ELF-1 (cell line): ENCODE data around the gene BNC2.
"Not testable (repeated sequence)": the region's sequence is repeated elsewhere in the genome, so short reads cannot be mapped to it uniquely, and the experiment has no call there.

Source experiments
- DNase-seq: peaks from one replicate; pipeline ENCODE4 v3.0.0-alpha.2; 2016; ENCODE audit warnings: low read depth, low spot score

BNC2 gene

DNA sequence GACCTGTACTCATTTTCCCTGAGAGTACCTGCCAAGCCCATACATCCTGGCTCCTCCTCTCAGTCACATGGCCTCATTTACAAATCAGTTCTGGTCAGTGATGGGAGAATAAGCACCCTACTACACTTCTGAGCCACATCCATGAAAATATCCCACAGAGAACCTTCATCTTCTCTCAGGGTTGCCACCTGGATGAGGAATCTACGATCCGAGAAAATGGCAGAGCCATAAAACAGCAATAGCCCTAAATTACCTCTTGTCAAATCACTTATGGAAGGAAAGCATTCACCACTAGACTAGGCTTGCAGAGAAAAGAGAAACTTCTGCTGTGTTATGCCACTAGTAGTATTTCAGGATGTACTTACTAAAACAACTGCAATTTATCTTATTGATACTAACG lies 324.8 kb downstream of the BNC2 start:
- no peak for DNase-seq

DNA sequence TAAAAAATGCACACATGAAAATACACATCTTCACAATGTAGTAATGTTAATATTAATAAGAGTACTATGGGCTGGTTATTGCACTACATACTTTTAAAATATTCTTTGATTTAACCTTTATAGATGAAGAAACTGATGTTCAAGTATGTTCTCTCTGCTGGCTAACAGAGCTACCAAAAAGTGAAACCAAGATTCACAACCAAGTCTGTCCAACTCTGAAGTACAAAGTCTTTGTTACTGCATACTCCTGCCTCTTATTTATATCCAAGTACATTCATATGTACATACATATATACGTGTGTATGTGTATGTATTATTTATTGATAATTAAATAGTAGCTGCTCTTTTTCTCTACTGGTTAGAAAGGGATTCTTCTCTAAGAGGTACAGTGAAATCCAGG lies 325.6 kb downstream of the BNC2 start:
- no peak for DNase-seq

DNA sequence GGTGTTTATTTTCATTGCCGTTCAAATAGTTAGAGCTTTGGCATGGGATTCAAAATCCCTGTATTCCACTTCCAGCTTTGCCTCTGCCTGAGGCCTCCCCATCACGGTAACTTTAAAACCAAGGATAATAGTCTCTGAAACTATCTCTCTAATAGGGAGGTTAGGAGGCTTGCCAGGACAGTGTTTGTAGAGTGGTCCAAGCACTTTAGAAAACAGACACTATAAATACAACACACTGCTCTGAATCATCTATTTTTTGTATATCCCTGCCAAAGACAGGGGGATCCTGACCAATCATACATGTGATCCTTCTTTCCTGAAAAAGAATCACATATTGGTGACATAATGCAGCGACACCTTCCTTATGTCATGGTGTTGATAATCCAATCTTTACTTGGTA lies 326.8 kb downstream of the BNC2 start:
- no peak for DNase-seq

DNA sequence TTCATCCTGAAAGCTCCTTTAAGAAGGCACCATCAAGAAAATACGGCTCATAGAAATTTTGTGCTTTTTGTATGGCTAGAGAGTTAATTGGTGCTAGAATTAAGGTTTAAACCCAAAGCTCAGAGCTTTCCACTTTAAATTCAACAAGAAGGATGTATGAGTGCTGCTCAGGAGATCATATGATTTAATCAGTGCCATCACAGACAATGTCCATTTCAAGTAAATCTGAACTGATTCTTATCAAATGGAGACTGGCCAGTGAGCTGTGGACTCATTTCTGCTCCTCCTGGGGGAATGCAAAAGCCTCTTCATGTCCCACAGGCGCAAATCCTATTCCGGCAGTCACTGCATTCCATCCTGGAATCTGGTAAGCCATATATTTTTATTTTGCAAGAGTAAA lies 327.2 kb downstream of the BNC2 start:
- no peak for DNase-seq

DNA sequence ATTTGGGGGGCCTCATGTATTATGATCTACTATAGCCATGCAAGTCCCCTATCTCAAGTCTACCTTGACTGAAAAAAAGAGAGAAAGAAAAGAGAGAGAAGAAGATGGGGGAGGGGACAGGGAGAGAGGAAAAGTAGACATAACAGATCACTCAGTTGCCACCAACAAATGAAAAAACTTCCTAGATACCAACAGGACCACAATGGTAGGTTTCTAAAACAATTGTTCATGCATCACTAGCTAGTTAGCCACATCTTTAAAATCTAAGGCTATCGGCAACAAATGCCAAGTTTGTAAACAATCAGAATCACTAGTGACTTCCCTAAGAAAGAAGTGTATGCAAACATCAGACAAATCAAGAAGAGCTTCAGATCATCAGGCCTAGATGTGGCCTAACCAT lies 328.2 kb downstream of the BNC2 start:
- no peak for DNase-seq

DNA sequence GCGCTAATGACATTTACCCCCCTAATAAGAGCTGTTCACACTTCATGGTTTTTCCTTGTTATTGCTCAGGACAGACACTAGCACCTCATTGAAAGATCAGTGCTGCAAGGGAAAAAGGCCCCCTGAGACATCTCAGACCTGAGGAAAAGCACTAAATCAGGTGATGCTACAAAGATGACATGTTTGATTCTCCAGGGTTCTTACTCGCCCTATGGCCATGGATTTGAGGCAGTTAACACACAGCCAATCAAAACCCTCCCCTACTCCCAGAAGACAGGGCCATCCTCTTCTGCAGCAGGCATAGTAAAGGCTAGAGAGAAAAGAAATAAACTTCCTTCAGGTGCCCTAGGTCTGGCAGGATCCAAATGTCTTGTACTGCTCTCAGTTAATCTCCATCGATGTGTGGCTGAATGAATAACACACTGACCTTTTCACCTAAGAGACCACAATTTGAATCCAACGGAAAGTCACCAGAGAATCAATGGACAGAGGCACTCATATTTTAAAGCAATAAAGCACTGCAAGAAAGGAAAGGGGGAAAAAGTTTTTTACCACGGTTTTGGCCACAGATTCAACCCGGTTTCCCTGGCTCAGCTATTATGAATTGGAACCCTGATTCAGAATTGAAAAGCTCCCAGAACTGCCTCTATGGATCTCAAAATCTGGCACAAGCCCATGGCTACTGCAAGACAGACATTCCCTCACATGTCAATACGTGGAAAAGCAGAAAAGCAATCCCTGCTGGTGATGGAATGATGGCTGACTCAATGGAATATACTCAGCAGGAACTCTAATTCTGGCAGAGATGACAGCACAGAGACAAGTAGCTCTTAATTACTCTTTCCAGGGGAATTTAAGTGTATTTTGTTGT lies 329.5 kb downstream of the BNC2 start:
- DNase-seq, result no peak

DNA sequence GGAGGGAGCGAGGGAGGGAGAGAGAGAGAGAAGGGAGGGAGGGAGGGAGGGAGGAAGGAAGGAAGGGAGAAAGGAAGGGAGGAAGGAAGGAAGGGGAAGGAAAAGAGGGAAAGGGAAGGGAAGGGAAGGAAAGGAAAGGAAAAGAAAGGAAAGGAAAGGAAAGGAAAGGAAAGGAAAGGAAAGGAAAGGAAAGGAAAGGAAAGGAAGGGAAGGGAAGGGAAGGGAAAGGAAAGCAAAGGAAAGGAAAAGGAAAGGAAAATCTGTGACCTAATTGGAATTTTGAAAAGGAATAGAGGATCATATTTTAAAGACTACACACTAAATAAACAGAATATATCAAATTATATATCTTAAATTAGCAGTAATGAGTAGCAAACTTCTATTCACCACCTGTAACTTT lies 330.8 kb downstream of the BNC2 start:
- not testable (repeated sequence) for DNase-seq

DNA sequence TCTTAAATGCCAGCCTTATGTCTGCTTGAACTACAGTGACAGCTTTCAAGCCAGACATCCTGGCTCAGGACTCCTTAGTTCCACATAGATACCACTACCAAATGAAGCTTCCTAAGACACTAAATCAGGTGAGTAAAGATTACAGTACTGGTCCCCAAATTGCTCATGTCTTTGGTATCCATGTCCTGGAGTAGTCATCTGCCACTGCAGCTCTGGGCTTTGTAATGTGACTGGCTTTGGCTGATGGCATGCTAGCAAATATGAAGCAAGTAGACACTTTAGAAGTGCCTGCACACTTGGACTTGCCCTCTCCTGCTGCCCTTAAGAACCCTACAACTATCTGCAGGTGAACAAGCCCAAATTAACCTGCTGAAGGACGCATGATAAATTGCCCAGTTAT lies 334.9 kb downstream of the BNC2 start:
- no peak for DNase-seq

DNA sequence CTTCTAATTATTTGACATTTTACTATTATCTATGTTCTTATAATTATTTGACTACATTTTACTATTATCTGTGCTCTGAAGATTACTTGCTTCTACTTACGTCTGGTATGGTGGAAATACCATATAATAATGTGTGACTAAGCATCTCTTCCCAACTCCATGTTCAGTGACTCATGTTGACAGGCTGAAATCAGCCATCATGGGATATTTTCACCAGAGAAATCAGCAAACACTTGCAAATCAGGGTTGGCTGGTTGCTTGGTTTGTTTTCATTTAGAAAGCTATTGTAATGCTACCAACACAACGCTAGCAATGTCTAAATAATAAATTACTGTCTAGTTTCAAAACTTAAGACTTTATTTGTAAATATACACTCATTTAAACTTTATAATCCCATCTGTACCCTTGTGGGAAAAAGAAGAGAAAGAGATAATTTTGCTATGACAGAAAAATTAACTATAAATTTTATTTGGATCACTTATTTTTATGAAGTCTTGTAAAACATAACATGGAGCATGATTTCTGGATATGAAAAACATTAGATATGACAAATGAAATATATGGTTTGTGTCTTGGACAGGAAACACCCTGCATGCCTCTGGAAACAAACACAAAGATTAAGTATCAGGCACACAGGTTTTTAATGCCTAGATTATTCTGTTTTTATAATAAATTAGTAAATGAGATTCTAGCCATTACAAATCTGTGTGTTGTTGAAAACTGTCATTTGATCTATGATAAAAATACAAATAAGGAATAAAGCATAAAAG lies 337.6 kb downstream of the BNC2 start:
- no peak for DNase-seq

DNA sequence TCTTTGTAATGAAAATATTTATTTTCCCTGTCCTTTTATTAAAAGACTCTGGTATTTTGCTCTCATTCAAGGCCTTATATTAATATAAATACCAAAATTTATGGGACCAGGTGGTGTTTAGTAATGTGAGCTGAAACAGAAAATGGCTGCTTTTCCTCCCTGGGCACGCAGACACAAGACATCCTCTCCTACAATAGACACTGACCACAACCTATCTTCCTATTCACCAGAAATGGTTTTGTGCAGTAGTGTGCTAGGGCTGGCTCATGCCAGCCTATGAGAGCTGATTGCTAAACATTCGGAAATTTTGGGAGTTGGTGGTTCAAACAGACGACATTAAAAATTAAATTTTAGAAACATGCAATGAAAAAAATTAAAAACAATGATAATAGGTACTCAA lies 338.2 kb downstream of the BNC2 start:
- no peak for DNase-seq

DNA sequence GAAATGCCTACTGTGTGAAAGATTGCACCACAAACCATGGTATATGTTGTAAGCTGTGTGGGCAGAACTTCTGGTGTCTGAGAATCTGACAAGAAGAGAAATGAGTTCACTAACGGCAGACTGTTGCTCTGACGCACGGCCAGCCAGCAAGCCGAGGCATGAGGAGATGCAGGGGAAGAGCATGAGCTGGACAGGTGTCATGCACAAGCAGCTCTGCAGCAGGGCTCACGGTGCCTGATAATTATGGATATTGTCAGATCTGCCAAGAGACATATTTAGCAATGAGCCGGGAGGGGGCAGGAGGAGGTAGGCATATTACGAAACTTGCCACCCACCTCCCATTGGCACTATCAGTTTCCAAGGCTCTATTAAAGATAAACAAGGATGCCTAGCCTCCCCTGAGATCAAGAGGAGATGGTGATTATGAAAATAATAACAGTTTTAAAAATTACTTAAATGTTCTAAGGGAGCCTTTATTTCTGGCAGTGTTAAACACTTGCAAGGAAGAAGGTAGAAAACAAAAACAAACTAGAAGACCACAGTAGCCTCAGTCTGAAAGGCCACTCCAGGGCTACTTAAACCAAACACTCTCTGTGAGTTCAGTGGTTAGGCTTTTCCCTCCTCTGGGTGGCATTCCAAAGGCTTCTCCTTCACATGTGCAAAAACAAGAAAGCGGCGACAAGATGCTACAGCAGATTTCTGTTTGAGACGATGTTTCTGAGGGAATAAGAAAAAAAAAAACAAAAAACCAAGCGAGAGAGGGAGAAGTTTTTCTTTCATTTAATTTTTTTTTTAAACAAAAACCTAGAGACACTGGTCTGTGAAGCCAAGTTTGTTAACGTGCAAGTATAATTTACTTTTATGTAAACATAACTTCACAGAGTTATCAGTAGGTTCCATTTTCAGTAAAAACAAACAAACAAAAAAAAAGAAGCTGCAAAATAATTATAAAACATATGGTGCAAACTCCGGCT lies 339.5 kb downstream of the BNC2 start:
- DNase-seq, result no peak

DNA sequence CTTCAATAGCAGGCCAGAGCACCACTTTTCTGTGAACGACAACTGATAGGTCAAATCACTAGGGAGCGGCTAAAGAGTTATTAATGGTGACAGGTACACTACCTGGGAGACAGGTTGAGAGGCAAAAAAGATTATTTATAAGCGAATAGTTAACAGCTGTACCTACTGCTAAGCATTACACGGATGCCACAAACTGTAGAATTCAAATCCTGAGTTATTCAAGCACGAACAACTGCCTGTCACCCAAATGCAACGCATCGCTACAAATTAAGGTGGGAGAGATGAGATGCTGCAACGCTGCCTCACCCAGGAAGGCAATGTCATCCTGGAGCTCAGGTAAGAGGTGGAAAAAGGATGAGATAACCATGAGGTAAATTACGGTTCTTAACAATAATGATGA lies 342.9 kb downstream of the BNC2 start:
- DNase-seq, result no peak

DNA sequence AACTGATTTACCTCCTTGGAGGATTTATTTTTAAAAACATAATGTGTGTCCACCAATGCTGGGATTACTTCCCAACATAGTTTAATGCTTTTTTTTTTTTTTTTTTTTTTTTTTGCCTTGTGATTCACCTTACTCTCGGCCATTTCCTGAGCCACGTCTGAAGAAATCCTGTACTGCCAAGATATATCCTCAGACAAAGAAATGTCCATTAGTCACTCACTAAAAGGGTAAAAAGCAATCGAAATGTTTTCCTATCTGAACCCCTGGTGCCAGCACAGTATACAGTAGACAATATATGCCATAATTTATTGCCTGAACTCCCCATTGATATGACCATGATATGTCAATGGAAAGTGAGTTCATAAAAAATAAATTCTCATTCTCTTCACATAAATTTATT lies 344.1 kb downstream of the BNC2 start:
- no peak for DNase-seq

DNA sequence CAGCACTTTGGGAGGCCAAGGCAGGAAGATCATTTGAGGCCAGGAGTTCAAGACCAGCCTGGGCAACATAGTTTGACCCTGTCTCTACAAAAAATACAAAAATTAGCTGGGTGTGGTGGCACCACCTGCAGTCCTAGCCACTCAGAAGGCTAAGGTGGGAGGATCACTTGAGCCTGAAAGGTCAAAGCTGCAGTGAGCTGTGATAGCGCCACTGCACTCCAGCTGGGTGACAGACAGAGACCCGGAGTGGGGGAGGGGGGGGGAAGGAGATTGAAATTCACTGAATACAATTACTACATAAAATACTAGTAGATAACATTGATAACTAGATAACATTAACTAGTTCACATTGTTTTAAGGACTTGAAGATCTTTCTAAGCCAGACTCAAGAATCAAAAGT lies 345.6 kb downstream of the BNC2 start:
- no peak for DNase-seq

DNA sequence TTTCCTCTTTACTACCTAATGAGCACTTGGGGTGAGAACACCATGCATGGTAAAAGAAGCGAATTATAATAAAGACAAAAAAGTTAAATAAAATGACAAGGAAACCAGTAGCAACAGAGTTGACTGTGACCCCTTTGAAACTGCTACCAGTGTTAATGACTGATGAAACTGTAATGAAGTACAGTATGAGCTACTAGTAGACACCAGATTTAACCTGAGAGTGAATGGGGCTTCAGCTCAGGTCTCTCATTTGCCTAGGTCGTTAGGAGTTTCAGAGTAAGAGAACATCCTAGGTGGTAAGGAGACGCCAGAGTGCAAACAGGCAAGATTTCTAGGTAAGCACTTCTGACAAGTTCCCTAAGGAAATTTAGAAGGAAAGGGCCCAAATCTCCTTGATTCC lies 346.4 kb downstream of the BNC2 start:
- DNase-seq, result no peak

DNA sequence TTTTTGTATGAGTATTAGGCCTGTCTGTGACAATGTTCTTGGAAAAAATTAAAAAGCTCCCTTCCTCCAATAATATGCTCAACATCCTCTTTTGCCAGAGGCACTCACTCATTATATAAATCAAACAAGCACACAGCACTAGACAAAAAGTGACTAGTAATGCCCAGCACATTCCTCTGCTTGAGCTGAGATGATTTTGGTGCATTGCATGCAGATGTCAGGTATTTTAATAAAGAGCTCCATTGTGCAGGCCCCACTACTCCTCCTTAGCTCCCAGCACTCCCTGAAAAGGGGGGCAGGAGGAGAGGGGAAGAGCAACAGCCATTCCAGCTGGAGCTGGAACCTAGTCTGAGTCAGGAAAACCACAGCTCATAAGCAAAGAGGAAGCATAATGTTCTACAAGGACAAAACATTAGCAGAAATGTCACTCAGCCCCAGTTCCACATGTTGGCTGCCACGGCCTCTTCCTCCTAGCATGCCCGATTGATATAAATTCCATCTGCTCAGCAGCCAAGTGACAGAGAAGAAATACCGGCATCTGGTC lies 348.5 kb downstream of the BNC2 start:
- DNase-seq, result no peak

DNA sequence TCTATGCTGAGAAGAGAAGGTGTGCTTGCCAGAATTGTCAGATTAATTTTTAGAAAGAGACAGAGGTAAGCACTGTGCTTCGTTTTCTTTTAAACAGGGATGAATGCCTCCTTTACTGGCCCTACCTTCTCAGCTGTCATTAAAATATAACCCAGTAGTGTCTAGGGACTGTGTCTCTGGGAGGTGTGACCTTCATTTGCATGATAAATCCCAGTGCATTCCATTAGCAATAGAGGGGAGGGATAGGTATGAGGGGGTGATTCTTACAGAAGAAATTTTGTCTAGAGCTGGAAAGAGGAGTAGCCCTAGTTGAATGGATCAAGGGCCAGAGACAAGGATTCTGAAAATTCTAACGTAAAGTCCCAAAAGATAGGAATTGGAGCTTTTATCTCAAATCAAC lies 351.5 kb downstream of the BNC2 start:
- peak; percentile 74 for DNase-seq

DNA sequence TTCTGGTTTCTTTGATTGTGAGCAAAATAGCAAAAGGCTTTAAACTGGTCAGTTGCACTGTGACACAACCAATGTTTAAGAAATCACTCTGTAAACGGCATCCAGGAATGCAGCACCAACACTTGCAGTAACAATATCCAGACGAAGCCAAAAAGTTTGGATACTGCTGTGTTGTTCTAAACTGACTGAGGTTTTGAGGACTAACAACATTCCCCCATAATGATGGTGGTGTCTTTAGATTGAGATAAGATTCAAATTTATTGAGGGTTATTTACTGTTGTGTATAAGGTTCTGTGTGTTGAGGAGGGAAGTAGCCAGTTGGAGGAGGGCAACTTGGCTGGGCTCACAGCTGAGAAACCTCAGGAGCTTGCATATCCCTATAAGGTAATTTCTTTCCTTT lies 353.6 kb downstream of the BNC2 start:
- DNase-seq, result peak; percentile 57

DNA sequence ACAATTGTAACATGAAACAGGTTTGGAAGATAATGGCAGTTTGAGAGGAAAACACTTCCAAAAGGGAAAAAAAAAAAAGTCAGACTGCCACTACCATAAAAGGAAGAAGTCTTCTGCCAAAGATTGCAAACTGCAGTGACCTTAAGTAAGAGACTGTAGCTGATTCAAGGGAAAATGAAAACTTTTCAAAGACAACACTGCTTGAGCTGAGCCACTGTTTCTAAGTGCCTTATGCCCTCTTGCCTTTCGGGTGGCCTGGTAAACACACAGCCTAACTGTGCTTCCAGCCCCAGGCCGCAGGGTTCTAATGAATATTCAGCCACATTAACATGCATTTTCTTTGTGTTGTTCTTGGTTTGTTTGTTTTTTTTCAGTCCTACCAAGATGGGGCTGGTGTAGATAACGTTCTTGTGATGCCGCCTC lies 354.6 kb downstream of the BNC2 start:
- peak; percentile 93 for DNase-seq

DNA sequence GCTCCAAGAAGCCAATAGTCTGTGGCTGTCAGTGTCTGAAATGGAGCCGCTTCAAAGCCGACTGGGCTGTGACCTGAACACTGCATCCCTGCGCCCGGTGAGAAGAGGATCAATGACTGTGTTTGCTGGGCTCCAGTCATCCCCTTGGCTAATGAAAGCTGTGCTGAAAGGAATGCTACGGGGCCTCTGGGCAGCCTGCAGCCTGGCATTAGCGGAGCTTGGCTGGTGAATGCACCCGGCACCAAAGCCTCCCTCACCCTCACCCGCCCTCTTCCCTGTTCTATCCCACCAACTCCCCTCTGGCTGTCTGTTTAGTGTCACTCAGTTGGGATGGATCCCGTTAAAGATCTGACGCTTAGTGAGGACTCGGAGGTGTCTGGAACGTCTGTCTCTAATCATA lies 355.3 kb downstream of the BNC2 start:
- peak; percentile 94 for DNase-seq

DNA sequence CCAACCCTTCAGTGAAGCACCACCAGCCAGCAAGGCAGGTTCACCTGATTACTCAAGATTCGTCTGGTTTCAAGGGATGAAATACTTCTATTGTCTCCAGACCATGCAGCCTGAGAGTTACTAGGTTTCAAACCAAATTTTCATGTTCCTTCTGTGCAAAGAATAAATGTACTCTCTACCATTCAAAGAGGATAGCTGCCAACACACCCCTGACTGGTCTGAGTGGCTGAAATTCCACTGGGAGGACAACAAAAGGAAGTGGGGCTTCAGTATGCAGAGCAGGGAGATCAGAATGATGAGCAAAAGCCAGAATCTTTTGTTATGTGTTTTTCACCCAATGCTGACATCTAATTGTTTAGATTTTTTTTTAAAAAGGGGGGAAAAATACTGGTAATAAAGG lies 356.3 kb downstream of the BNC2 start:
- DNase-seq, result no peak

DNA sequence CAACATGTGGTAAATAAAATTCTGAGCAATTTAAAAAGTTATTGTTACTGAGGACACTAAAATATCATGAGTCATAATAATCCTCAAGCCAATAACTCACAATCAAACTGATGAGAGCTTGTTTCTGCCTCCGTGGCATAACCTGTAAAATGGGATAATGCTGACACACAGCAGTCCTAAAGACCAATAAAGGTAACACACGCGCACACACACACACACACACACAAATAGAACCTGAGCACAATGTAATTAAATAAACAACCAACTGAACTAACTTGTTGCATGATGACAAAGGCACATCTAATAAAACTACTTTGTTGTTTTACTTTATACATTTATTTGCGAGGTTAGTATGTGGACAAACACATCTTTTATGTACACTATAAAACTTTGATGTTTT lies 358.2 kb downstream of the BNC2 start:
- no peak for DNase-seq
